Nephron (organoid): ENCODE measurements around the gene CACNA2D3.

Experiments used
- H3K27ac Mint-ChIP-seq, 3 experiments: 2 replicates each; pipeline ENCODE4 v1.8.0; 2020; ENCODE audit warnings: mixed read lengths in 3 of 3, mild to moderate bottlenecking in 2 of 3, moderate library complexity in 1 of 3
- H3K27me3 Mint-ChIP-seq: 2 replicates; pipeline ENCODE4 v1.8.0; 2021; ENCODE audit warnings: low read depth, mild to moderate bottlenecking, moderate library complexity, mixed read lengths
- H3K36me3 Mint-ChIP-seq: 2 replicates; pipeline ENCODE4 v1.8.0; 2020; ENCODE audit warnings: low read depth, mixed read lengths
- H3K4me1 Mint-ChIP-seq: 2 replicates; pipeline ENCODE4 v1.8.0; 2020; ENCODE audit warnings: mixed read lengths
- H3K4me3 Mint-ChIP-seq, 3 experiments: 2 replicates each; pipeline ENCODE4 v1.8.0; 2020; ENCODE audit warnings: mild to moderate bottlenecking in 3 of 3, mixed read lengths in 3 of 3, moderate library complexity in 2 of 3
- H3K9me3 Mint-ChIP-seq: 2 replicates; pipeline ENCODE4 v1.8.0; 2020; ENCODE audit warnings: mixed read lengths
- TF ChIP-seq, protein P1 (sequence below), 3 experiments: fragments of 200-600 bp; sonication (generic); IDR thresholded peaks; one replicate each; pipeline ENCODE4 v1.5.0; 2021; ENCODE audit warnings: antibody characterized with exemption in 3 of 3; ENCODE audit not compliant: unreplicated experiment in 3 of 3

CACNA2D3 gene

DNA sequence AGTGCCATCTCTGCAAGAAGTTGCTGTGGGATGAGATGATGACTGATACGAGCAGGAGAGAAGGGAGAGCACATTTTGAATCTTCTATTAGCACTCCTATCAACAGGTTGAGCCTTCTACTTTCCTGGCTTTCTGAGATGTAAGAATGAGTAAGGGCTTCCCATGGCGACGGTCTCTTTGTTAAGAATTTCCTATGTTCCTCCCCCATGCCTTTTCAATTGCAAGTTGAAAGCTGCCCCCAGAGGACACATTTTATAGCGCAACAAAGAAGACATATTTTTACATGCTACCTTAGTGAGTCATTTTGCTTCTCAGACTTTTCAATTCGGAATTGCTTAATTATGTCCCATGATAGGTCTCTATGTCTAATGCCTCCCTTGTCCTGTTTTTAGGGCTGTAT lies 876.8 kb downstream of the CACNA2D3 start:
- Mint-ChIP-seq H3K27me3 (peaks cover 10% of the 10 kb centered on the region), H3K4me1 (peaks cover 27% of the 10 kb centered on the region), H3K36me3 (no peaks in the 10 kb centered on the region), H3K27ac (peak overlapping the region in 2 of 3 experiments; percentile 13 to 51), H3K9me3 (no peaks in the 10 kb centered on the region), H3K4me3 (no peak overlapping the region)
- TF ChIP-seq, protein P1, sequence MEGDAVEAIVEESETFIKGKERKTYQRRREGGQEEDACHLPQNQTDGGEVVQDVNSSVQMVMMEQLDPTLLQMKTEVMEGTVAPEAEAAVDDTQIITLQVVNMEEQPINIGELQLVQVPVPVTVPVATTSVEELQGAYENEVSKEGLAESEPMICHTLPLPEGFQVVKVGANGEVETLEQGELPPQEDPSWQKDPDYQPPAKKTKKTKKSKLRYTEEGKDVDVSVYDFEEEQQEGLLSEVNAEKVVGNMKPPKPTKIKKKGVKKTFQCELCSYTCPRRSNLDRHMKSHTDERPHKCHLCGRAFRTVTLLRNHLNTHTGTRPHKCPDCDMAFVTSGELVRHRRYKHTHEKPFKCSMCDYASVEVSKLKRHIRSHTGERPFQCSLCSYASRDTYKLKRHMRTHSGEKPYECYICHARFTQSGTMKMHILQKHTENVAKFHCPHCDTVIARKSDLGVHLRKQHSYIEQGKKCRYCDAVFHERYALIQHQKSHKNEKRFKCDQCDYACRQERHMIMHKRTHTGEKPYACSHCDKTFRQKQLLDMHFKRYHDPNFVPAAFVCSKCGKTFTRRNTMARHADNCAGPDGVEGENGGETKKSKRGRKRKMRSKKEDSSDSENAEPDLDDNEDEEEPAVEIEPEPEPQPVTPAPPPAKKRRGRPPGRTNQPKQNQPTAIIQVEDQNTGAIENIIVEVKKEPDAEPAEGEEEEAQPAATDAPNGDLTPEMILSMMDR (IDR thresholded peaks at IDR 0.05; ENCODE audit: unreplicated experiment in 3 of 3), result peak; percentile 28 to 50 (median 35)

DNA sequence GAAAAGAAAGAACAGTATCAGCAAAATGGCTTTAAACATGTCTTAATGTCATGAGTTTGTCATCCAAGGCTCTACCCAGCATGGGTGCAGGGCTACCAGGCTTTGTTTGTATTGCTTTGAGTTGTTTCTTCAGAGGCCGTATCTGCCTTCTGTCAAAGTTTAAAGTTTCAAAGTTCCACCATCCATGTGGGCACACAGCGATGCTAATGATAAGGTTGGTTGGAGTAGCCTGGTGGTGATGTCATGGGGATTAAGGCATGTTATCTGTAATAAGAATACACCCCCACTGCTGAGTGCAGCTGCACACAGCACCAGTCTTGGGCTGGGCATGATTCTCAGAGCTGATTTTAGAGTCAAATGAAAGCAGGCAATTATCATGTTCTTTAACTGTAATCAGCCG lies 877.5 kb downstream of the CACNA2D3 start:
- Mint-ChIP-seq H3K4me1 (peaks cover 27% of the 10 kb centered on the region), H3K9me3 (no peaks in the 10 kb centered on the region), H3K36me3 (no peaks in the 10 kb centered on the region), H3K27me3 (peaks cover 10% of the 10 kb centered on the region), H3K4me3 (peak overlapping the region in 1 of 3 experiments; percentile 66), H3K27ac (peak overlapping the region in 1 of 3 experiments; percentile 13)
- TF ChIP-seq, protein P1 (IDR thresholded peaks at IDR 0.05; ENCODE audit: unreplicated experiment in 3 of 3), result no peak

DNA sequence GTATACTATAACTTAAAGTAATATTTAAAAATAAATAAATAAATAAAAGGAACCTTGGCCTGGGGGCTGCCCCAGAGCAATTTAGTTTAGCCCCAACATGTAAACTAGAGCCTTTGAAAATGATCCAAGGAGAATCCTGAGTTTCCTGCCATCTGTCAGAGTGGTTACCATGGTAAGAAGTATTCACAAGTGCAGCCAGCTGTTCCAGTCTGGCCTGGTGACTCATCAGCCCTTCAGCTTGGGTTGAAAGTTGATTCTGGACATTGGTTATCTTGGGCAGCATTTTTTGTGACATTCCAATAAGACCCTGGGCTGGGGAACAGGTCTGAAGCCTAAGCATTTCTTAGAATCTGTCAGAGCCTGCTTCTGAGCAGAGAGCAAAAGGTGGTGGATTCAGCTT lies 878.2 kb downstream of the CACNA2D3 start:
- Mint-ChIP-seq H3K27ac (peak overlapping the region in 1 of 3 experiments; percentile 59), H3K9me3 (no peaks in the 10 kb centered on the region)

DNA sequence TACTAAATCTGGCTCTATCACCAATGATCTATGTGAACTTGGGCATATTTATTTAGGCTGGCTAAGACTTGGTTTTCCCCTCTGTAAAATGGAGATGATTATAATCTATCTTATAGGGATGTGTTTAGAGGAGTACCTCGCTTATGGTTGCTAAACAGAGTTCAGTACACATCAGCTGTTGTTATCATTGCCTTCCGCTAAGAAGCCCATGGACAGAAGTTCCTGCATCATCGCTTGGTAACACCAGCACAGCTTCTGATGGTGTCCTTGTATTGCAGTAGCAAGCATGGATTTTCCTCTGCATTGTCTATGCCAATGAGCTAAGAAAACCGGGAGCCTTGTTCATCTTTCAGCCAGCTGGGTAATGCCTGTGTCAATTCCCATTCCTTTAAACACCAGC lies 878.6 kb downstream of the CACNA2D3 start:
- no peak overlapping the region for H3K4me3 Mint-ChIP-seq
- no peaks in the 10 kb centered on the region for H3K9me3 Mint-ChIP-seq
- H3K27me3 Mint-ChIP-seq, result peaks cover 12% of the 10 kb centered on the region
- TF ChIP-seq, protein P1 (IDR thresholded peaks at IDR 0.05; ENCODE audit: unreplicated experiment in 3 of 3), result no peak
- H3K36me3 Mint-ChIP-seq, result no peaks in the 10 kb centered on the region
- H3K4me1 Mint-ChIP-seq, result peaks cover 27% of the 10 kb centered on the region
- H3K27ac Mint-ChIP-seq, result peak overlapping the region in 1 of 3 experiments; percentile 59

More for the DNA sequence above, 878.2 kb downstream of the CACNA2D3 start:
- no peak overlapping the region for H3K4me3 Mint-ChIP-seq
- H3K4me1 Mint-ChIP-seq, result peaks cover 27% of the 10 kb centered on the region
- TF ChIP-seq, protein P1 (IDR thresholded peaks at IDR 0.05; ENCODE audit: unreplicated experiment in 3 of 3), result no peak
- no peaks in the 10 kb centered on the region for H3K36me3 Mint-ChIP-seq
- H3K27me3 Mint-ChIP-seq, result peaks cover 12% of the 10 kb centered on the region

DNA sequence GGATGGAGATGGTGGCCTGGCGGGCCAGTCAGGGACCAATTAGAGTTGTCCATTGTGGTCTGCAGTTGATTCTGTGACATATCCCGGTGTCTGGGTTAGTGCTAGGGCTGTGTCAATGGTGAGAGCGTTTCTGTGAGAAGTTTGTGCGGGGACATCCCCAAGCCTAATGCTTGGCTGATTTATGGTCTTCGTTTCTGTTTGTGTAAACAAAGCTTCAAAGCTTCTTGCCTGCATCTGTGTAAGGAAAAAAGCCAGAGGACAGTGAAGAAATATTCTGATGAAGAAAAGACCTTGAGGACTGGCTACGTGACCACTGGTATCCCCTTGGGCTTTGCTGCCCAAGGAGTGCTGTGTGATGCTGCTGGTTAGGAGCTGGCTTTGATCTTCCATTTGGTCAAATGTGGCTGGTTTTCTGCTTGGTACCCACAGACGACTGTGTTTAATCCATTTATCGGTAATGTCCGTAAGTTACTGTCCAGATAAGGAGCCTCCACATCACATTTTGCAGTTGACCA lies 880.1 kb downstream of the CACNA2D3 start:
- Mint-ChIP-seq H3K4me3 (no peak overlapping the region), H3K27me3 (peaks cover 17% of the 10 kb centered on the region), H3K9me3 (no peaks in the 10 kb centered on the region), H3K4me1 (peaks cover 38% of the 10 kb centered on the region), H3K36me3 (no peaks in the 10 kb centered on the region), H3K27ac (no peak overlapping the region)
- TF ChIP-seq, protein P1 (IDR thresholded peaks at IDR 0.05; ENCODE audit: unreplicated experiment in 3 of 3), result no peak

DNA sequence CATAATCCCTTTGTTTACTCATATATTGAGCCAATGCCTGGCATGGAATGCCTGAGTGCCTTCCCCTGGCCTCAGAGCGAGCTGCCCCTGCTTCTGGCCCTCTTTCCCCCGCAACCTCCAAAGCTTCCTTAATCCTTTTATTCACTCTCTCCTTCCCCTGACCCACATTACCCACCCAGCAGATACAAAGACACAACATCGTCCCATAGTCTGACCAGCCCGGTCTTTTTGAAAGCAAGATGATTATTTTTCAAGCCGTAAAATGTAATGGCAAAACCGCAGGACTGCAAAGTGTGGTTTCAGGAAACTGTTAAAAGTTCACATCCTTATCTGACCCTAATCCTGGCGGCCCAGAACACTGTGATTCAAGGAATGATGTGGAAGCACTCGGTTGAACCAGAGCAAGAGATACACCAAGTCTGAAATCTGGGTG lies 883.9 kb downstream of the CACNA2D3 start:
- Mint-ChIP-seq H3K36me3 (no peaks in the 10 kb centered on the region), H3K27me3 (peaks cover 24% of the 10 kb centered on the region), H3K4me1 (peaks cover 19% of the 10 kb centered on the region), H3K4me3 (no peak overlapping the region), H3K27ac (no peak overlapping the region), H3K9me3 (no peaks in the 10 kb centered on the region)
- TF ChIP-seq, protein P1 (IDR thresholded peaks at IDR 0.05; ENCODE audit: unreplicated experiment in 3 of 3), result no peak
